GM19193 (cell line): ENCODE data around the gene C4orf54.

ENCODE experiments used
- POLR2A ChIP-seq: IDR thresholded peaks from 4 replicates; pipeline ENCODE4 v1.6.1; 2011; ENCODE audit not compliant: insufficient read depth, insufficient read length; ENCODE audit errors: extremely low read depth

Gene C4orf54

GRCh38 chr4:99642725-99643489 lies 14.7 kb downstream of the C4orf54 start:
- no peak for TF ChIP-seq POLR2A

- no peak for TF ChIP-seq POLR2A
These were observed 17.0 kb downstream of the C4orf54 start for GRCh38 chr4:99640676-99641075.

DNA sequence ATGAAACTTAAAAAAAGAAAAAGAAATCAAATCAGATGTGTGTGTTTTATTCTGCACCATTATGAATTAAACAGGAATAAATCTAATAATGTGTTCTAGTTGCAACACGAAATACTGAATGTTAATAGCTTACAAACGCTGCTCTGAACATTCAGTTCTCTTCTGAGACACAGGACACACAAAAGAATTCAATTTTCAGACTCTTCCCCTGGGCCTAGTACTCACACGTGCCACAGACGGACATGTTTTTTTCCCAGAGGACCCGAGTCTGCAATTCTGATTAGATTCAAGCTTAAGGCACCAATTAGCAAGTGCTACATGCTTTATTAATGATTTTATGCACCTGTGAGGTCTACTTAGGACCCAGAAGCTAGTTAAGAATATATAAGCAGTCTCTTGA lies 20.5 kb downstream of the C4orf54 start:
- no peak for TF ChIP-seq POLR2A

DNA sequence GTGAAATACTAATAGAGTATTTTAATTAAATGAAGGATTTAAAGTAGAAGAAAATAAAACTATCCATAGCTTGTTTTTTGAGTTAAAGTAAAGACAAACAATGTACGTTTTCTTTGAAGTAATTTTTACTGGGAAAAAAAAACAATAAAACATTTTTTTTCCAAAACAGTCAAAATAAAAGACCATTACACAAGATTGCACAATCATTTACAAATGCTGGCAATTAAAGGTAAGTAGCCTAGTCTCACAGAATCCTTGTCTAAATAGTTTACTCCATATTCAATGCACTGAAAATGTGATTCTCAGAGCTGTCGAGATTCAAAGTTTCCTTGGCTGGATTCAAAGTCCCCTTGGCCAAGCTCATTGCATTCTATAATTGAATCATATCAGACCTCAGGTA lies 21.2 kb downstream of the C4orf54 start:
- TF ChIP-seq POLR2A = no peak

DNA sequence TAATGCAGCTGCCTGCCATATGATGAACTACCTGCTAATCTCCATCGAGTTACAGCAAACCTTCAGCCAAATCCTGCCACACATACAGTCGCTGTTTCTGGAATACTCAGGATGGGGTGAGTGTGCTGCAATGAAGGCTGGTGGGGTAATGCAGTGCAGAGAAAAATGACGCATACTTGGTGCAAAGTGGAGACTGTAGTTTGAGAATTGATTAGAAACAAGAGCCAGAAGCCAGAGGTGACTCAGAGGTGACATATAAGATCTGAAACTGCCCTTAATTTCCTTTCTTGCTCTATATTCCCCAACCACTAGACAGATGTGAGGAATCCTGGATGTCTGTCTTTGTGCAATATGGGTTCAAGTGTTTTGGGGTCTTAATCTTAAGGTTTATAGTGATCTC lies 22.0 kb downstream of the C4orf54 start:
- TF ChIP-seq POLR2A = no peak

- no peak for TF ChIP-seq POLR2A
These were observed 22.8 kb downstream of the C4orf54 start for GRCh38 chr4:99634742-99635360.

- no peak for TF ChIP-seq POLR2A
These were observed 23.9 kb downstream of the C4orf54 start for GRCh38 chr4:99633772-99634171.

GRCh38 chr4:99630857-99631360 lies 26.7 kb downstream of the C4orf54 start:
- TF ChIP-seq POLR2A = no peak

DNA sequence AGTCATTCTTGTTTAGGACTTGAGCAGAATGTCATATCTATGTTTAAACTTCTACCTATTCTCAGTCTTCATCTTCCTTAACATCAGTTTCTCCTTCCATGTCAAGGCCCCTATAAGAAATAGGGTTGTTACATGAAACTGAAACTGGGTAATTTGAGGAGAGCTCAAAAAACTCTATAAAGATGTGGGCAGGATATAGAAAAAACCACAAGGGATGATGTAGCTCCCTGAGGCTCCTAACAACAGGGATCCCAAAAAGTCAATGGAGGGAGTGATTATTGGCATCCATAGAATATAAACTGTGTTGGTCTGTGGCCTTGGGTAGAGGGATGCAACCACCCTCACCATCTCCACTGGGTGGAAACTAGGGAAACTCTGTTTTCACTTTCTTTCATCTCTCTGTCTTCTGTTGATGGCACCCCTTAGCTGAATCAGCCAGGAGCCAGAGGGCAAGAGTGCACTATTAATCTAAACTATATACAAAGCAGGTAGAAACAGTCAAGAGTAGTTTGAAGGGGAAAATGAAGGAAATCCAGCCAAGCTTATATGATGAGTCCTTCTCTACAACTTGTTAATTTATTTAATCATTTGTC lies 27.6 kb downstream of the C4orf54 start:
- no peak for TF ChIP-seq POLR2A

DNA sequence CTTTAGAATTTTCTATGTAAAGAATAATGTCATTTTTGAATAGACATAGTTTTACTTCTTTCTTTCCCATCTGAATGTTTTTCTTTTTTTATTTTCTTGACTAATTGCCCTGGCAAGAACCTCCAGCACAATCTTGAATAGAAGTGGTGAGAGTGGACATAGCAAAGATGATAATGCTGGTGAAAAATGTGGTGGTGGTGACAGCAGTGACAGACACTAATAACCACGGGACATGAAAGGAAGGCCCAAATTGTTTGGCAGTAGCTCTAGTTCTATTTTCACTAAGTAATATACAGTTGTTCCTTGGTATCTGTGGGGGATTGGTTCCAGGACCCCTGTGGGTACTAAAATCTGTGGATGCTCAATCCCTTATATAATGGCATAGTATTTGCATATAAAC lies 29.6 kb downstream of the C4orf54 start:
- TF ChIP-seq POLR2A = no peak

DNA sequence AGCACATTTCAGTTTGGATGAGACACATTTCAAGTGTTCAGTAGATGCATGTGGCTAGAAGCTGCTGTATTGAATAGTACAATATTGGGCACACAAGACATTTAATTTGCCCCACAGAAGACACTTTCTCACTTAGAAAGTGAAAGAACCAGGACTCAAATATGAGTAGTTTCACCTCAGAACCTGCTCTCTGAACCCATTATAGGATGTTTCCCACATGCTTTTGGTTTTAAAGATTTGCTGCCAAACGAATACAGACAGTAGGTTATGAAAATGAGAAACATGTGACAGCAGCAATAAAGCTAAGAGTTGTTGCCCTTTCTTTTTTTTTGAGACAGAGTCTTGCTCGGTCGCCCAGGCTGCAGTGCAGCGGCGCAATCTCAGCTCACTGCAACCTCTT lies 32.3 kb downstream of the C4orf54 start:
- no peak for TF ChIP-seq POLR2A

DNA sequence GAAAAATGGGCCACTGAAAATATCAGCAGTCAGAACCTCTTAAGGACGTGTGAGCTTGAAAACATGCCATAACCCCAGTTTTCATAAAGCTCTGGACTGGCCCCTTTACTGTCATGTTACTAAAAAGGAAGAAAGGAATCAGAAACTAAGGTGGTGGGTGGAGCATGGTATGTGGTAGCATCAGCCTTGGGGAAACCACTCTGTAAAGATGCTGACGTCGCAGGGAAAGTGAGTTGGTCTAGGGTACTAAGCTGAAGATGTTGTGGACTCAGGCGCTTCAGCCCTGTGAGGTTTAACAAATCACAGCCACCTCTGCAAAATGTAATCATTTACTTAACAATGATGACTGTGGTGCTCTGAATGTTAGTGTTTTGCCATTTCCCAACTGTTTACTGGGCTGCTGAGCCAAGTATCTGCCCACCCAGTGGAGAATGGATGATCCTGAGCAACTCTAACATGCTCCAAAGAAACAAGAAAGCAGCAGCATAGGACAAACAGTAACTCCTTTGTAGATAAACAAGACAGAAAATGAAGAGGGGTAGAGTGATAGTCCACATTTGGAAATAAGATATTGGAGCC lies 33.4 kb downstream of the C4orf54 start:
- no peak for TF ChIP-seq POLR2A

- TF ChIP-seq POLR2A = no peak
These were observed 35.3 kb downstream of the C4orf54 start for GRCh38 chr4:99622341-99622740.

DNA sequence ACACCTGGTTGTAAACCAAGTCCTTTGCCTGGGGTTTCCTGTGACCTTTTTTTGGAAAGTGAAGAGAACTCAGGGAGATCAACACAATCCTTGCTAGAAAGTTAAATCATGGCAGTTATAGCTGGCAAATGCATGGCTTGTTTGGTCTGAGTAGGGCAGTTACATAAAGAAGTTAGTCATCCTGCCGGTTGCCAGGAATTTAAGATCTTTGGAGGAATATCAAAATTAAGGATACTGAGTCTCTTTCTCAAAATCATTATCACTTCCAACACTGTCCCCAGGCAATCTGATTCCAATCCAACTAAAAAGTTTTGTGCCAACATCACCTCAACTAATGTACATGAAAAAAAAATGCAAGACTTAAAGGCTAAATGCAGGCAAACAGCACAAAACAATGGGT lies 40.3 kb downstream of the C4orf54 start:
- no peak for TF ChIP-seq POLR2A

GRCh38 chr4:99615170-99615820 lies 42.3 kb downstream of the C4orf54 start:
- TF ChIP-seq POLR2A = no peak

DNA sequence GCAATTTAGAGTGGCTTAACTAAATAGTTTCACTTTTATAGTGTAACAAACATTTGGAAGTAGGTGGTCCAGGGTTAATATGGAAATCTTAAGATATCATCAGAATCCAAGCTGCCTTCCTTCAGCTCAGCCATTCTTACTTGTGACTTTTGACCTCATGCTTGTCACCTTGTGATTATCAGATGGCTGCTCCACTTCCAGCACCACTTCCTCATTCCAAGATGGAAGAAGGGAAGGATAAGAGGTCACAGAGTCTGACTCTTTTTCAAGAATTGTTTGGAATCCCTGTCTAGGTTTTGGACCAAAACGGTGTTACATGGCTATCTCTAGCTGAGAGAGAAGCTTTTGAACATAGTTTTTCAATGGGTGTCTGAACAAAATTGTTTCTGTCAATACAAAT lies 43.1 kb downstream of the C4orf54 start:
- no peak for TF ChIP-seq POLR2A

DNA sequence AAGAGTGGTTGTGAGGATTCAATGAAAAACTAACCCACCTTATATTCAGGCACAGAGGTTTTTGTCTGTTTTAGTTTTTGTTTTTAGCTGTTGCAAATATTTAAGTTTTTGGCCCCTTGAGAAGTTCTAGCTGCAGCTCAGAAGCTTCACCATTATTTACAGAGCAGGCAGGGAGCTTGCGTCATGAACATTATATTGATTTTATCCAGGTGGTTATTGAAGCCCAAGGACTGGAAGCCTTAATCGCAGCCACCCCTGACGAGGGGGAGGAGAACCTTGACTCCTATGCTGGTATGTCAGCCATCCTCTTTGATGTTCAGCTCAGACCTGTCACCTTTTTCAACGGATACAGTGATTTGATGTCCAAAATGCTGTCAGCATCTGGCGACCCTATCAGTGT lies 44.9 kb downstream of the C4orf54 start:
- TF ChIP-seq POLR2A = no peak
